SK-N-SH (cell line): ENCODE measurements around the gene SND1. TPM values are rescaled to one million over a fixed set of nuclear protein-coding genes. Genes with fewer than 3 reads are reported as not detected.

Source experiments
- CTCF ChIA-PET: fragments of 300-600, 350-600 bp; formaldehyde crosslinking; extraction: SDS; loops from one replicate; lab custom pipeline; 2021; lab: Yijun Ruan, JAX
- POLR2A ChIA-PET: fragments of 350-600 bp; sonication (Branson Sonifier 250); formaldehyde crosslinking; extraction: SDS; loops from one replicate; lab custom pipeline; 2020; ENCODE audit warnings: antibody characterized with exemption, inconsistent platforms; lab: Yijun Ruan, JAX
- DNase-seq: peaks from one replicate; pipeline ENCODE4 v3.0.0; 2012
- H2AFZ ChIP-seq: fragments of 200-600 bp; sonication (generic); 2 replicates; pipeline ENCODE4 v1.8.1; 2016; ENCODE audit warnings: antibody characterized with exemption, mild to moderate bottlenecking, low read depth
- H3F3A ChIP-seq: fragments of 200-600 bp; sonication (generic); replicated peaks from 2 replicates; pipeline ENCODE3; 2016; ENCODE audit warnings: antibody characterized with exemption, mild to moderate bottlenecking; ENCODE audit not compliant: insufficient read depth
- H3K27ac ChIP-seq, 2 experiments: fragments of 200-500 bp in 1 of 2; fragments of 200-600 bp in 1 of 2; sonication (Bioruptor generic) in 1 of 2; sonication (generic), shearing (Covaris generic) in 1 of 2; 2 replicates each; pipeline versions ENCODE4 v1.5.1 to v1.6.1; 2014 to 2016; ENCODE audit warnings: low read depth in 2 of 2, inconsistent platforms in 1 of 2, low read length in 1 of 2, mild to moderate bottlenecking in 1 of 2, mixed read lengths in 1 of 2
- H3K27me3 ChIP-seq: fragments of 200-600 bp; sonication (generic), shearing (Covaris generic); 2 replicates; pipeline ENCODE4 v1.6.1; 2016; ENCODE audit warnings: mixed run types; ENCODE audit not compliant: insufficient read depth
- H3K36me3 ChIP-seq, 2 experiments: fragments of 200-500 bp in 1 of 2; fragments of 200-600 bp in 1 of 2; sonication (Bioruptor generic) in 1 of 2; sonication (generic) in 1 of 2; replicated peaks in 1 of 2; 2 replicates each; pipeline versions ENCODE3 to v1.5.1; 2014 to 2016; ENCODE audit warnings: low read length in 1 of 2, mild to moderate bottlenecking in 1 of 2; ENCODE audit not compliant: insufficient read depth in 2 of 2, control insufficient read depth in 1 of 2
- H3K4me1 ChIP-seq, 2 experiments: fragments of 200-500 bp in 1 of 2; fragments of 200-600 bp in 1 of 2; sonication (Bioruptor generic) in 1 of 2; sonication (generic), shearing (Covaris generic) in 1 of 2; 2 replicates each; pipeline versions ENCODE4 v1.5.1 to v1.6.1; 2014 to 2016; ENCODE audit warnings: low read depth in 1 of 2, low read length in 1 of 2, mixed run types in 1 of 2; ENCODE audit not compliant: insufficient read depth in 2 of 2, control insufficient read depth in 1 of 2
- H3K4me2 ChIP-seq: fragments of 200-600 bp; sonication (generic), shearing (Covaris generic); 2 replicates; pipeline ENCODE4 v1.6.1; 2017; ENCODE audit warnings: mixed run types
- H3K4me3 ChIP-seq, 2 experiments: fragments of 200-500 bp in 1 of 2; fragments of 200-600 bp in 1 of 2; sonication (Bioruptor generic) in 1 of 2; sonication (generic), shearing (Covaris generic) in 1 of 2; 2 replicates each; pipeline versions ENCODE4 v1.5.1 to v1.8.1; 2014 to 2016; ENCODE audit warnings: low read depth in 2 of 2, inconsistent platforms in 1 of 2, low read length in 1 of 2, mild to moderate bottlenecking in 1 of 2, mixed read lengths in 1 of 2, moderate library complexity in 1 of 2
- H3K79me2 ChIP-seq: fragments of 200-600 bp; sonication (generic); 2 replicates; pipeline ENCODE4 v1.8.1; 2017; ENCODE audit warnings: mild to moderate bottlenecking; ENCODE audit not compliant: insufficient read depth
- H3K9ac ChIP-seq: fragments of 200-600 bp; sonication (generic); 2 replicates; pipeline ENCODE4 v1.6.1; 2017; ENCODE audit warnings: mixed run types
- H3K9me2 ChIP-seq: fragments of 200-600 bp; sonication (generic); 2 replicates; pipeline ENCODE4 v1.6.1; 2017; ENCODE audit warnings: mixed run types
- H3K9me3 ChIP-seq: fragments of 200-600 bp; sonication (generic); 2 replicates; pipeline ENCODE4 v1.6.1; 2017; ENCODE audit warnings: mixed run types, mild to moderate bottlenecking, moderate library complexity
- H4K20me1 ChIP-seq: fragments of 200-600 bp; sonication (generic); 2 replicates; pipeline ENCODE4 v1.6.1; 2017; ENCODE audit warnings: mild to moderate bottlenecking, mixed run types; ENCODE audit not compliant: insufficient read depth
- CHD2 ChIP-seq: fragments of 150-350 bp; IDR thresholded peaks from 2 replicates; pipeline ENCODE4 v1.6.1; 2018; ENCODE audit warnings: low read length; ENCODE audit not compliant: partially characterized antibody
- ELF1 ChIP-seq: IDR thresholded peaks from 2 replicates; pipeline ENCODE4 v1.4.0; 2012
- EZH2phosphoT487 ChIP-seq: fragments of 200-600 bp; sonication (generic); IDR thresholded peaks from 2 replicates; pipeline ENCODE4 v1.6.1; 2017; ENCODE audit warnings: low read depth, mixed run types, mild to moderate bottlenecking, antibody characterized with exemption, moderate library complexity, borderline replicate concordance
- FOXM1 ChIP-seq: IDR thresholded peaks from 2 replicates; pipeline ENCODE4 v1.4.0; 2012; ENCODE audit warnings: low read depth, mild to moderate bottlenecking
- GATA2 ChIP-seq: sonication (generic); formaldehyde crosslinking; IDR thresholded peaks from 2 replicates; pipeline ENCODE4 v1.5.0; 2020; ENCODE audit warnings: mild to moderate bottlenecking, missing genetic modification reagents
- MEF2A ChIP-seq: IDR thresholded peaks from 2 replicates; pipeline ENCODE4 v1.4.0; 2012; ENCODE audit warnings: low read depth, borderline replicate concordance
- NRF1 ChIP-seq: IDR thresholded peaks from 2 replicates; pipeline ENCODE4 v1.6.1; 2012; ENCODE audit warnings: low read depth, mild to moderate bottlenecking, low read length
- POLR2AphosphoS5 ChIP-seq: IDR thresholded peaks from 2 replicates; pipeline ENCODE4 v1.6.1; 2012; ENCODE audit warnings: low read depth, low read length
- RAD21 ChIP-seq: IDR thresholded peaks from 2 replicates; pipeline ENCODE4 v1.6.1; 2012; ENCODE audit warnings: mild to moderate bottlenecking, low read length
- RFX5 ChIP-seq: IDR thresholded peaks from 2 replicates; pipeline ENCODE4 v1.6.1; 2012; ENCODE audit warnings: mild to moderate bottlenecking, improper control_type of control experiment, low read length
- RXRA ChIP-seq: IDR thresholded peaks from 2 replicates; pipeline ENCODE4 v1.4.0; 2012; ENCODE audit warnings: low read depth, mild to moderate bottlenecking, borderline replicate concordance
- USF2 ChIP-seq: fragments of 150-350 bp; IDR thresholded peaks from 2 replicates; pipeline ENCODE4 v1.6.1; 2017; ENCODE audit warnings: antibody characterized with exemption, low read length, low read depth, borderline replicate concordance
- ZBTB33 ChIP-seq: IDR thresholded peaks from 2 replicates; pipeline ENCODE4 v1.4.0; 2012; ENCODE audit warnings: low read depth, borderline replicate concordance
- WGBS: methylation state at CpG from one replicate; pipeline ENCODE4 v1.1.6; 2017; ENCODE audit warnings: low lambda C conversion rate; 5-methylcytosine and 5-hydroxymethylcytosine counted together
- polyA plus RNA-seq, 3 experiments: library from polyadenylated mRNA; depleted of rRNA; stranded (reverse); fragments of >200 nt; gene quantifications; 2 replicates each; pipeline ENCODE4 v1.2.3, GENCODE V29; 2012
- TF ChIP-seq, protein P1 (sequence below): fragments of 150-350 bp; IDR thresholded peaks from 2 replicates; pipeline ENCODE4 v1.6.1; 2016; ENCODE audit warnings: mild to moderate bottlenecking, low read depth, low read length

Gene SND1
- polyA plus RNA-seq, 1 of the 3 experiments (the other 2 are of a cell fraction) = 165 TPM

- Histone ChIP-seq H3K4me3 (no peak overlapping the region), H3K9me3 (peaks cover 13% of the 10 kb centered on the region), H3K9ac (no peak overlapping the region), H3K4me1 (peaks cover 6 to 7% of the 10 kb centered on the region in 2 experiments), H3F3A (peaks cover 18% of the 10 kb centered on the region), H3K9me2 (no peaks in the 10 kb centered on the region), H3K27ac (no peak overlapping the region), H2AFZ (no peak overlapping the region), H4K20me1 (peaks cover 28% of the 10 kb centered on the region), H3K79me2 (peaks cover 91% of the 10 kb centered on the region), H3K4me2 (no peak overlapping the region), H3K27me3 (no peaks in the 10 kb centered on the region), H3K36me3 (peaks cover 74 to 89% of the 10 kb centered on the region in 2 experiments)
- ChIA-PET POLR2A (no interaction called here), CTCF (interaction anchor here (1.0 to 19.8 kb wide), 8 partner anchors 26 to 500 kb away, joined by 3 to 444 read pairs (median 3); no protein-coding TSS in a partner anchor)
- no peak for DNase-seq
- TF ChIP-seq, protein P1, sequence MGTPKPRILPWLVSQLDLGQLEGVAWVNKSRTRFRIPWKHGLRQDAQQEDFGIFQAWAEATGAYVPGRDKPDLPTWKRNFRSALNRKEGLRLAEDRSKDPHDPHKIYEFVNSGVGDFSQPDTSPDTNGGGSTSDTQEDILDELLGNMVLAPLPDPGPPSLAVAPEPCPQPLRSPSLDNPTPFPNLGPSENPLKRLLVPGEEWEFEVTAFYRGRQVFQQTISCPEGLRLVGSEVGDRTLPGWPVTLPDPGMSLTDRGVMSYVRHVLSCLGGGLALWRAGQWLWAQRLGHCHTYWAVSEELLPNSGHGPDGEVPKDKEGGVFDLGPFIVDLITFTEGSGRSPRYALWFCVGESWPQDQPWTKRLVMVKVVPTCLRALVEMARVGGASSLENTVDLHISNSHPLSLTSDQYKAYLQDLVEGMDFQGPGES = no peak
- TF ChIP-seq RXRA (no peak), ELF1 (no peak), FOXM1 (no peak), RFX5 (no peak), CHD2 (no peak), USF2 (no peak), MEF2A (no peak), EZH2phosphoT487 (no peak), POLR2AphosphoS5 (no peak), ZBTB33 (no peak), NRF1 (no peak)
Observed at GRCh38 chr7:127713006-127713405, 61.0 kb downstream of the SND1 start.

- H3K4me2 ChIP-seq = no peak overlapping the region
- peaks cover 12% of the 10 kb centered on the region for H3F3A ChIP-seq
- peaks cover 0 to 7% of the 10 kb centered on the region in 2 experiments; a peak in 2 of 4 replicates for H3K4me1 ChIP-seq
- H4K20me1 ChIP-seq = peaks cover 23% of the 10 kb centered on the region
- CTCF ChIA-PET = interaction anchor here (0.6 to 19.8 kb wide), 7 partner anchors 13 to 499 kb away, joined by 3 to 444 read pairs (median 3); no protein-coding TSS in a partner anchor
- H3K9me3 ChIP-seq = peaks cover 13% of the 10 kb centered on the region
- H3K4me3 ChIP-seq = no peak overlapping the region
- POLR2A ChIA-PET = no interaction called here
- H2AFZ ChIP-seq = no peak overlapping the region
- peaks cover 87% of the 10 kb centered on the region for H3K79me2 ChIP-seq
- H3K9me2 ChIP-seq = no peaks in the 10 kb centered on the region
- TF ChIP-seq RAD21 (no peak), GATA2 (CRISPR knock-in tag) (no peak)
- H3K27me3 ChIP-seq = no peaks in the 10 kb centered on the region
- WGBS = 96% methylated on average over 6 of the region's 6 CpGs
- no peak overlapping the region for H3K9ac ChIP-seq
- DNase-seq = no peak
- peaks cover 79 to 87% of the 10 kb centered on the region in 2 experiments for H3K36me3 ChIP-seq
- H3K27ac ChIP-seq = no peak overlapping the region; a peak in 1 of 4 replicates
Observed at GRCh38 chr7:127713758-127714157, 61.8 kb downstream of the SND1 start.
